ENCODE measurements around the gene BTBD10. TPM values are rescaled to one million over a fixed set of nuclear protein-coding genes. Genes with fewer than 3 reads are reported as not detected.
"Not testable (repeated sequence)": the region's sequence is repeated elsewhere in the genome, so short reads cannot be mapped to it uniquely, and the experiment has no call there.

The BTBD10 gene
- total RNA-seq, 1 experiment from 2014 or later: 38.6 TPM

- Histone ChIP-seq H3K36me3 (no peaks in the 10 kb centered on the region), H3K9me3 (replicated peaks) (no peaks in the 10 kb centered on the region), H3K27me3 (no peaks in the 10 kb centered on the region), H3K27ac (no peak overlapping the region), H3K4me3 (no peak overlapping the region), H3K4me1 (peaks cover 9% of the 10 kb centered on the region)
- DNase-seq: no peak
Observed at GRCh38 chr11:13427440-13427839, 35.6 kb downstream of the BTBD10 start.

GRCh38 chr11:13423372-13423771 is 39.6 kb downstream of the BTBD10 start:
- Histone ChIP-seq H3K36me3 (peaks cover 3% of the 10 kb centered on the region; the same call in 1 of the 2 replicates), H3K27me3 (no peaks in the 10 kb centered on the region), H3K4me1 (peaks cover 9% of the 10 kb centered on the region), H3K4me3 (no peak overlapping the region), H3K27ac (no peak overlapping the region; the same call in 1 of the 2 replicates), H3K9me3 (replicated peaks) (no peaks in the 10 kb centered on the region)
- DNase-seq: no peak

DNA sequence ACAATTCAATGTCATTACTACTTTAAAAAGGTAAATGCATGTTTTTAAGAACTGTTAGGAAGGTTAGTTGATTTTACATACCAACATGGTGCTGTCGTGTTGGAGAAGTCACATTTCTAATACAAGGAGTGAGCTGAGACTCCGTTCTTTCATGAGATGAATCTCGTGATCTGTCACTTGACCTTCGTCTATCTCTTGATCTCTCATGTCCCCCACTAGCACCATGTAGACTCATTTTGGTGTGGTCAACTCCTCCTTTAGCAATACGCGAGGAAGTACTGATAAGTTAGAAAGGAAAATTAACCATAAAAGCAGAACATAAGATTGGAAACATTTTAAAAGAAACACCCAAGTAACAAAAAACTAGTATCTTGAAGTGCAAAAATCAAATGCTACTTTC is 41.5 kb downstream of the BTBD10 start:
- H3K4me3 ChIP-seq: no peak overlapping the region
- peaks cover 3% of the 10 kb centered on the region for H3K36me3 ChIP-seq
- no peaks in the 10 kb centered on the region for H3K9me3 ChIP-seq (replicated peaks)
- H3K27ac ChIP-seq: no peak overlapping the region
- no peaks in the 10 kb centered on the region for H3K27me3 ChIP-seq
- DNase-seq: no peak
- H3K4me1 ChIP-seq: peaks cover 9% of the 10 kb centered on the region

- H3K4me1 ChIP-seq: no peaks in the 10 kb centered on the region
- no peaks in the 10 kb centered on the region for H3K9me3 ChIP-seq (replicated peaks)
- no peak overlapping the region for H3K4me3 ChIP-seq
- peak; percentile 18 to 19 for DNase-seq
- no peaks in the 10 kb centered on the region for H3K27me3 ChIP-seq
- H3K27ac ChIP-seq: no peak overlapping the region
- H3K36me3 ChIP-seq: peaks cover 18% of the 10 kb centered on the region
Observed at GRCh38 chr11:13415201-13415600, 47.8 kb downstream of the BTBD10 start.

GRCh38 chr11:13405220-13405619 is 57.8 kb downstream of the BTBD10 start:
- Histone ChIP-seq H3K27me3 (no peaks in the 10 kb centered on the region), H3K4me1 (no peaks in the 10 kb centered on the region), H3K27ac (no peak overlapping the region)

DNA sequence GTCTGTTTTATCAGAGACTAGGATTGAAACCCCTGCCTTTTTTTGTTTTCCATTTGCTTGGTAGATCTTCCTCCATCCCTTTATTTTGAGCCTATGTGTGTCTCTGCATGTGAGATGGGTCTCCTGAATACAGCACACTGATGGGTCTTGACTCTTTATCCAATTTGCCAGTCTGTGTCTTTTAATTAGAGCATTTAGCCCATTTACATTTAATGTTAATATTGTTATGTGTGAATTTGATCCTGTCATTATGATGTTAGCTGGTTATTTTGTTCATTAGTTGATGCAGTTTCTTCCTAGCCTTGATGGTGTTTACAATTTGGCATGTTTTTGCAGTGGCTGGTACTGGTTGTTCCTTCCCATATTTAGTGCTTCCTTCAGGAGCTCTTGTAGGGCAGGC is 64.7 kb downstream of the BTBD10 start:
- H3K36me3 ChIP-seq: peaks cover 22% of the 10 kb centered on the region
- H3K4me3 ChIP-seq; DNase-seq; H3K27me3 ChIP-seq; H3K27ac ChIP-seq; H3K9me3 ChIP-seq (replicated peaks); H3K4me1 ChIP-seq: not testable (repeated sequence)

More at GRCh38 chr11:13405220-13405619, 57.8 kb downstream of the BTBD10 start:
- Histone ChIP-seq H3K9me3 (replicated peaks) (0 out of 2 replicates have a peak, but pooled peaks cover 5% of the 10 kb centered on the region), H3K36me3 (peaks cover 31% of the 10 kb centered on the region), H3K4me3 (no peak overlapping the region)
- no peak for DNase-seq

DNA sequence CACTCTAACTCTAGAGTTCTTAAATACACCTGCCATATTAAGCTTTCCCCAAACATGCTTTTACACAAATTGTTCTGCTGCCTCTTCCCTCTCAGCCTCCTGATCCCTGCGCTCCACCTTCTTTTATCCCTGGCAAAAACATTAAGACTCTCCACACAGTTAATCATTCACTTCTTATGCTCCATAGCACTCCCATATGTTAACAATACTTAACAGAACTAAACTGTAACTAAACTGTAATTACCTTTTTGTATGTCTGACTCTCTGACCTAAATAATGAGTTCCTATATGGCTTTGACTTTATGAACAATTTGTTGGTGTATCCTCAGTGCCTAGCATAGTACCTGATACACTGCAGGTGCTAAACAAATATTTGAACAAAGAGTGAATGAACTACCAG is 71.8 kb downstream of the BTBD10 start:
- Histone ChIP-seq H3K4me3 (no peak overlapping the region), H3K27me3 (no peaks in the 10 kb centered on the region), H3K4me1 (no peaks in the 10 kb centered on the region), H3K9me3 (replicated peaks) (no peaks in the 10 kb centered on the region), H3K27ac (no peak overlapping the region), H3K36me3 (peaks cover 9% of the 10 kb centered on the region)
- DNase-seq: no peak

DNA sequence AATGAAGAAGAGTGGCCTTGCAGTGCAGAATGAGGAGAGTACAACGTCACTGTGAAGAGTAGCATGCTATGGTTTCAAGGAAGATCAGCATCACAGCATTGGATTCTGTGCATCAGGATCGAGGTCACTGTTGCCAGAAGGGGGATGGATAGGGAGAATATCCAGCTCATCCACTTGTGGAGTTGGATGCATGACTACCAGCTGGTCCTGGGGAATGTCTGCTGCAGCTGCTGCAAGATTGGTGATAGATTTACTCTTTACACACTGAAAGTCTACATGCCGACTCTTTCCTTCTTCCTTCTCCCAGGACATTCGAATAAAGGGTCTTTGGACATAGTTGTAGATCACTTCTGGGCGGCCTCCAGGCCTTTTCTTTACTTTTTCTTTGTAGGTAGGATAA is 74.3 kb downstream of the BTBD10 start:
- no peak for DNase-seq
- Histone ChIP-seq H3K36me3 (peaks cover 10% of the 10 kb centered on the region), H3K4me1 (no peaks in the 10 kb centered on the region), H3K27ac (no peak overlapping the region), H3K4me3 (no peak overlapping the region), H3K9me3 (replicated peaks) (no peaks in the 10 kb centered on the region), H3K27me3 (no peaks in the 10 kb centered on the region)

DNA sequence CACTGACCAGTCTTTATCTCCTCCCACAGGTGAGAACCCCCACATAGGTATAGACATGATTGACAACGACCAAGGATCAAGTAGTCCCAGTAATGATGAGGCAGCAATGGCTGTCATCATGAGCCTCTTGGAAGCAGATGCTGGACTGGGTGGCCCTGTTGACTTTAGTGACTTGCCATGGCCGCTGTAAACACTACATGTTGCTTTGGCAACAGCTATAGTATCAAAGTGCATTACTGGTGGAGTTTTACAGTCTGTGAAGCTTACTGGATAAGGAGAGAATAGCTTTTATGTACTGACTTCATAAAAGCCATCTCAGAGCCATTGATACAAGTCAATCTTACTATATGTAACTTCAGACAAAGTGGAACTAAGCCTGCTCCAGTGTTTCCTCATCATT is 76.5 kb downstream of the BTBD10 start:
- Histone ChIP-seq H3K27me3 (no peaks in the 10 kb centered on the region), H3K27ac (no peak overlapping the region), H3K4me1 (no peaks in the 10 kb centered on the region), H3K4me3 (no peak overlapping the region), H3K9me3 (replicated peaks) (no peaks in the 10 kb centered on the region), H3K36me3 (peaks cover 10% of the 10 kb centered on the region)
- DNase-seq: no peak

GRCh38 chr11:13384908-13385640 is 77.9 kb downstream of the BTBD10 start:
- Histone ChIP-seq H3K27me3 (no peaks in the 10 kb centered on the region), H3K36me3 (peaks cover 7% of the 10 kb centered on the region), H3K4me3 (no peak overlapping the region), H3K4me1 (no peaks in the 10 kb centered on the region), H3K9me3 (replicated peaks) (no peaks in the 10 kb centered on the region), H3K27ac (no peak overlapping the region)
- peak; percentile 38 to 68 for DNase-seq

DNA sequence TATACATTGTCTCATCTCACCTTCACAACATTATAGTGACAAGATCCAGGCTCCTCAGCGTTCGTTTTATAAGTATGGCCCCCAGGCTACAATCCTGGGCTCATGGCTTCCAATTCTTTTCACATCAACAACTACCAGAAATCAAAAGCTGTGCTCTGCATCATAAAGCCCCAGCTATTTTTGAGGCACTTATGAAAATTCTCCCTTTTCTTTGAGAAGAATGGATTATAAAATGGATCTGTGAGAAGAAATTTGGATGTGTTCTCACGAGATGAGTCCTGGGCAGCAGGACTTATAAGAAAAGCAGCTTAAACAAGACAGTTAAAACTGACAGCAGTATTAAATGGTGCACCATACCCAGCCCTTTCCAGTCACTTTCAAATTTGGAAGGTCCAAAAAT is 80.3 kb downstream of the BTBD10 start:
- Histone ChIP-seq H3K9me3 (replicated peaks) (no peaks in the 10 kb centered on the region), H3K27ac (no peak overlapping the region), H3K4me1 (no peaks in the 10 kb centered on the region), H3K4me3 (no peak overlapping the region), H3K36me3 (peaks cover 7% of the 10 kb centered on the region), H3K27me3 (no peaks in the 10 kb centered on the region)
- DNase-seq: no peak

DNA sequence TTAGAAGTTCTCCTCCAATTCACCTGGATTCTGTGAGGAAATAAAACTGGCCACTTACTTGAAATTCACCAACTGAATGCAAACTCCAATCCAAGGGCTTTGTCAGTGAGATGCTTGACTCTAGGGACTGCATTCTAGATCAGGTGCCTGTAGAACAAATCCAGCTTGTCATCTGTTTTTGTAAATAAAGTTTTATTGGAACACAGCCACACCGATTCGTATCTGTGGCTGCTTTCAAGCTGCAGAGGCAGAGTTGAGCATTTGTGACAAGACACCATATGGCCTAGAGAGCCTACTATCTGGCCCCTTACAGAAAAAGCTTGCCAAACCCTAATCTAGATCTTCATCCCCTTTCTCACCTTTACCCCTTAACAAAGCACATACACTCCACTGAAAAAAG is 82.3 kb downstream of the BTBD10 start:
- H3K4me3 ChIP-seq: no peak overlapping the region
- DNase-seq: no peak
- H3K36me3 ChIP-seq: no peaks in the 10 kb centered on the region; the same call in 1 of the 2 replicates
- H3K27me3 ChIP-seq: no peaks in the 10 kb centered on the region
- H3K9me3 ChIP-seq (replicated peaks): no peaks in the 10 kb centered on the region
- no peaks in the 10 kb centered on the region for H3K4me1 ChIP-seq
- no peak overlapping the region for H3K27ac ChIP-seq

DNA sequence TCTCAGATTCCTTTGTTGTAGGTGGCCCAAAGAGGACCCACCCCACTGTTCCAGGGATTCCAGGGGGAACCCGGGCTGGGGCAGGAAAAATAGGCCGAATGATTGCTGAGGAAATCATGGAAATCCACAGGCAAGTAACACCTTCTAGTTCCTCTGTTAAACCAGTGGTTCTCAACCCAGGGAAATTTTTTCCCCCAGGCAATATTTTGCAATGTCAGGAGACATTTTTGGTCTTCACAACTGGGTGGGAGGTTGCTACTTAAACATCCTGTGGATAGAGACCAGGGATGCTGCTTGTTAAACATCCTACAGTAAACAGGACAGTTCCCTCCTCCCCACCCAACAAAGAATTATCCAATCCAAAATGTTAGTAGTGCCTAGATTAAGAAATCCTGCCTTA is 84.7 kb downstream of the BTBD10 start:
- H3K36me3 ChIP-seq: peaks cover 3% of the 10 kb centered on the region; the same call in 1 of the 2 replicates
- H3K4me3 ChIP-seq: no peak overlapping the region
- H3K27me3 ChIP-seq: no peaks in the 10 kb centered on the region
- no peaks in the 10 kb centered on the region for H3K4me1 ChIP-seq
- DNase-seq: no peak
- H3K27ac ChIP-seq: no peak overlapping the region
- no peaks in the 10 kb centered on the region for H3K9me3 ChIP-seq (replicated peaks)

DNA sequence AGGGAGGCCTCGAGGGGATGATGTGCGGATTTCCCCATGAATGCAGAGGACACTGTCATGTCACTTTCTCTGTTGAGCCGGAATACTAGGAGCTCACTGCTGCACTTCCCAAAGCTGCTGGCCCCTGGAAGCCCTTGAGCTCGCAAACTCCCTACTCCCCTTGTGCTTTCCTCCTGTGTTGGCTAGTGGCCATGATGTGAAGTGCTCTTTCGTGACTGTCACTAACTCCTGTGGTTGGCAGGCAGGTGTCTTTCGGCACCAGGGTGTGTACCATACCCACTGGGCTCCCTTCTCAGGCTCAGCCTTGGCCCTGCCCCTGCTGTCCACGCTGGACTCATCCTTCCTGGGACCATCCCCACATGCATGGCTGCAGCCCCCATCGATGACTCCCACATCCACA is 86.2 kb downstream of the BTBD10 start:
- Histone ChIP-seq H3K27ac (no peak overlapping the region), H3K9me3 (replicated peaks) (no peaks in the 10 kb centered on the region), H3K36me3 (peaks cover 5% of the 10 kb centered on the region; the same call in 1 of the 2 replicates), H3K4me3 (no peak overlapping the region), H3K27me3 (no peaks in the 10 kb centered on the region), H3K4me1 (no peaks in the 10 kb centered on the region)
- DNase-seq: no peak

DNA sequence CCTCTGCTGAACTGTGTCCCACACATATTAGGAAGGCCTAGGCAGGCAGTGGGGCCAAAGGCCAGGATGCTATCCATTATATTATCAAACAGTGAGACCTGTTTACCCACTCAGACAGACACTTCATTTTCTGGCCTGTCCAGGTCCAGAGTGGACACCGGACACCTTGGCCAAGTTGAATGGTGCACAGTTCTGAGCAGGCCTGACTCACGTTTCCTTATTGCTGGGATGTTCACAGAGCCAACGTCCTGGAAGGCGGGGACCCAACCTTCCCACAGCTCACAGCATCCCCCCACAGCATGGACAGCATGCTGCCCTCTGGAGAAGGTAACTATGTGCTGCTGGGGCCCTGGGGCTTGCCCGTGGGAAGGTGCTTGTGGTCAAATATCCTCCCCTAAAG is 86.6 kb downstream of the BTBD10 start:
- no peaks in the 10 kb centered on the region for H3K27me3 ChIP-seq
- DNase-seq: no peak
- peaks cover 5% of the 10 kb centered on the region; the same call in 1 of the 2 replicates for H3K36me3 ChIP-seq
- H3K4me3 ChIP-seq: no peak overlapping the region
- no peaks in the 10 kb centered on the region for H3K9me3 ChIP-seq (replicated peaks)
- no peak overlapping the region for H3K27ac ChIP-seq
- H3K4me1 ChIP-seq: no peaks in the 10 kb centered on the region

GRCh38 chr11:13375798-13376197 is 87.2 kb downstream of the BTBD10 start:
- Histone ChIP-seq H3K4me1 (no peaks in the 10 kb centered on the region), H3K36me3 (peaks cover 5% of the 10 kb centered on the region; the same call in 1 of the 2 replicates)

More at GRCh38 chr11:13375798-13376197, 87.2 kb downstream of the BTBD10 start:
- H3K4me3 ChIP-seq: no peak overlapping the region
- no peak for DNase-seq
- no peak overlapping the region for H3K27ac ChIP-seq
- no peaks in the 10 kb centered on the region for H3K9me3 ChIP-seq (replicated peaks)
- no peaks in the 10 kb centered on the region for H3K27me3 ChIP-seq

Data from SJCRH30 (cell line).